Transverse colon (tissue), 4 donors: ENCODE results near the gene GATC. TPM values are rescaled to one million over a fixed set of nuclear protein-coding genes. Genes with fewer than 3 reads are reported as not detected.

Source experiments
- DNase-seq: peaks from one replicate; pipeline ENCODE4 v3.0.0-alpha.2; 2019
- H3K27ac ChIP-seq, 4 donors: fragments of 200-600 bp; sonication (generic); 2 replicates each; pipeline ENCODE4 v1.5.1; 2016 to 2018; ENCODE audit warnings: inconsistent platforms in 4 of 4
- H3K27me3 ChIP-seq: fragments of 200-600 bp; sonication (generic); 2 replicates; pipeline ENCODE4 v1.5.1; 2017; ENCODE audit warnings: inconsistent platforms
- H3K36me3 ChIP-seq, 4 donors: fragments of 200-600 bp; sonication (generic); 2 replicates each; pipeline ENCODE4 v1.5.1; 2017 to 2019; ENCODE audit warnings: inconsistent platforms in 4 of 4
- H3K4me1 ChIP-seq, 4 donors: fragments of 200-600 bp; sonication (generic); 2 replicates each; pipeline ENCODE4 v1.5.1; 2017 to 2020; ENCODE audit warnings: inconsistent platforms in 4 of 4
- H3K4me3 ChIP-seq, 4 donors: fragments of 200-600 bp; sonication (generic); 1 replicate in 1 of 4; 2 replicates in 3 of 4; pipeline versions ENCODE4 v1.5.1 to v1.6.1; 2017 to 2019; ENCODE audit warnings: inconsistent platforms in 4 of 4
- H3K9me3 ChIP-seq, 2 donors: fragments of 200-600 bp; sonication (generic); 2 replicates each; pipeline ENCODE4 v1.5.1; 2017 to 2019; ENCODE audit warnings: inconsistent platforms in 2 of 2
- CTCF ChIP-seq, 5 experiments: fragments of 200-600 bp in 3 of 5; fragments of 450-650 bp in 2 of 5; sonication (generic) in 3 of 5; IDR thresholded peaks; 1 replicate in 2 of 5; 2 replicates in 3 of 5; pipeline ENCODE4 v1.5.1; 2016 to 2017; ENCODE audit warnings: antibody characterized with exemption in 5 of 5, inconsistent platforms in 3 of 5, mild to moderate bottlenecking in 2 of 5, moderate library complexity in 1 of 5
- EP300 ChIP-seq: sonication (generic); formaldehyde crosslinking; IDR thresholded peaks from one replicate; pipeline ENCODE4 v1.6.1; 2017; ENCODE audit warnings: antibody characterized with exemption, low read depth
- POLR2A ChIP-seq: fragments of 450-650 bp; IDR thresholded peaks from one replicate; pipeline ENCODE4 v1.6.1; 2016; ENCODE audit warnings: antibody characterized with exemption, mild to moderate bottlenecking, moderate library complexity
- POLR2AphosphoS5 ChIP-seq, 3 donors: sonication (generic); formaldehyde crosslinking; IDR thresholded peaks; one replicate each; pipeline ENCODE4 v1.6.1; 2016; ENCODE audit warnings: antibody characterized with exemption in 3 of 3
- WGBS, 2 donors: methylation state at CpG; one replicate each; pipeline ENCODE4 v1.1.5; 2018; ENCODE audit warnings: low coverage in 1 of 2; 5-methylcytosine and 5-hydroxymethylcytosine counted together
- in situ Hi-C, 4 donors: fragments of 200-750 bp; cut with MboI; loops; one replicate each; pipeline versions ENCODE4 v1.15.0 to v1.15.1; 2017; ENCODE audit warnings: low sequenced_read_pairs in 3 of 4, low pct_ligation_motif_present in 1 of 4, low pct_unique_long_range_greater_than_20kb in 1 of 4
- intact Hi-C: fragments of 100-400 bp; cut with DNase I; formaldehyde crosslinking; loops from one replicate; pipeline ENCODE4 v1.15.1; 2023; ENCODE audit warnings: low total_unique reads
- total RNA-seq, 4 donors: library from RNA; depleted of rRNA; stranded (reverse); fragments of >200 nt; gene quantifications; one replicate each; pipeline ENCODE4 v1.1.0, GENCODE V29; 2016

GATC gene
- total RNA-seq, 4 donors from 2014 or later: 15.5 to 21.6 (median 19.2) TPM

DNA sequence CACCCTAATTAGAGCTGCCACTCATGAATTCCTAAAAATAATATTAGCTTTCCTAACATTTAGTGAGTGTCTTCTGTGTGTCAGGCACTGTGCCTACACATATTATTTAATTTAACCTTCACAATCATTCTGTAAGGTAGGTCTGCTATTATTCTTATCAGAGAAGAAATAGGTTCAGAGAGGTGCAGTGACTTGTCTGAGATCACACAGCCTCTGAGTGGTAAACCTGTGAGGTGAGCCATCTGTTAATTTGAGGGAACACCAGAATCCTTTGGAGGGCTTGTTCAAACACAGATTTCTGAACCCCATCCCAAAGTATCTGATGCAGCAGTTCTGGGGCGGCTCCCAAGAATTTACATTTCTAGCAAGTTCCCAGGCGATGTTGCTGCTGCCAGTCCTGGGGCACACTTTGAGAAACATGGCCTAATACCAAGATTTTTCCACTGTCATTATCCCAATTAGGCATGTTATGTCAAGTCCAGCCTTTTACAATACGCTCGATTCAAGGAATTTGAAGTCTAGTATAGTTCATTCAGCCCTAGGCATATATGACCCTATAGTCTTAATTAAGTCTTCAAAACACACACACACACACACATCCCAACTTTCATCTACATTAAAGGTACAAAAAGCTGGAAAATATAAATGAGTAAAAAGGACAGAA lies 28.2 kb upstream of the GATC start:
- in situ Hi-C loops (no loop called here), intact Hi-C loops (no loop called here)
- H3K36me3 ChIP-seq: no peaks in the 10 kb centered on the region
- DNase-seq: no peak
- no peak for TF ChIP-seq POLR2A
- no peak for TF ChIP-seq EP300
- no peak for TF ChIP-seq POLR2AphosphoS5 (IDR thresholded peaks at IDR 0.05)
- TF ChIP-seq CTCF (IDR thresholded peaks at IDR 0.05): no peak
- H3K4me3 ChIP-seq: no peak overlapping the region
- no peaks in the 10 kb centered on the region for H3K9me3 ChIP-seq
- no peak overlapping the region for H3K27ac ChIP-seq
- no peaks in the 10 kb centered on the region for H3K27me3 ChIP-seq
- H3K4me1 ChIP-seq: peaks cover 0 to 7% (median 3%) of the 10 kb centered on the region in 4 donors
- WGBS, 2 donors: 67 to 84% methylated on average over 2 to 4 of the region's 4 CpGs

GRCh38 chr12:120421701-120422100 lies 24.5 kb upstream of the GATC start:
- no peaks in the 10 kb centered on the region for H3K9me3 ChIP-seq
- no peak overlapping the region for H3K4me3 ChIP-seq
- no peak overlapping the region for H3K27ac ChIP-seq
- no peaks in the 10 kb centered on the region for H3K36me3 ChIP-seq
- H3K4me1 ChIP-seq: no peaks in the 10 kb centered on the region
- in situ Hi-C loops (no loop called here), intact Hi-C loops (no loop called here)
- WGBS, 2 donors: 78 to 88% methylated on average over 4 of the region's 4 CpGs
- H3K27me3 ChIP-seq: no peaks in the 10 kb centered on the region
- TF ChIP-seq POLR2AphosphoS5 (IDR thresholded peaks at IDR 0.05): no peak
- no peak for TF ChIP-seq CTCF (IDR thresholded peaks at IDR 0.05)
- TF ChIP-seq POLR2A: no peak
- TF ChIP-seq EP300: no peak
- no peak for DNase-seq

- Histone ChIP-seq H3K27me3 (no peaks in the 10 kb centered on the region), H3K4me3 (no peak overlapping the region), H3K27ac (no peak overlapping the region), H3K36me3 (no peaks in the 10 kb centered on the region), H3K9me3 (no peaks in the 10 kb centered on the region), H3K4me1 (no peaks in the 10 kb centered on the region)
- intact Hi-C loops (no loop called here), in situ Hi-C loops (no loop called here)
- WGBS, 2 donors: 62% methylated on average over 7 of the region's 7 CpGs; no CpG with 5 or more reads in 1 of the 2 donors
- no peak for DNase-seq
- TF ChIP-seq POLR2AphosphoS5 (IDR thresholded peaks at IDR 0.05) (no peak), CTCF (IDR thresholded peaks at IDR 0.05) (no peak), POLR2A (no peak), EP300 (no peak)
Observed at GRCh38 chr12:120422892-120423456, 23.3 kb upstream of the GATC start.

- WGBS, 2 donors: 72 to 83% methylated on average over 3 of the region's 3 CpGs
- Histone ChIP-seq H3K4me1 (peaks cover 0 to 21% (median 10%) of the 10 kb centered on the region in 4 donors), H3K9me3 (no peaks in the 10 kb centered on the region), H3K4me3 (no peak overlapping the region), H3K27me3 (no peaks in the 10 kb centered on the region), H3K36me3 (no peaks in the 10 kb centered on the region), H3K27ac (no peak overlapping the region)
- TF ChIP-seq POLR2A (no peak), EP300 (no peak), CTCF (IDR thresholded peaks at IDR 0.05) (no peak), POLR2AphosphoS5 (IDR thresholded peaks at IDR 0.05) (no peak)
- intact Hi-C loops: loop anchor here (5.0 kb wide), 1 partner anchor 68 kb away; no protein-coding TSS in a partner anchor
- DNase-seq: no peak
- in situ Hi-C loops: loop anchor here in 2 of 4 donors (5.0 kb wide), 2 partner anchors 68 to 73 kb away; no protein-coding TSS in a partner anchor
Observed at GRCh38 chr12:120425797-120426196, 20.4 kb upstream of the GATC start.
